Body of pancreas (tissue), 4 donors: ENCODE data around the gene MGP.

Source experiments
- POLR2A ChIP-seq, 3 donors: fragments of 450-650 bp; IDR thresholded peaks; one replicate each; pipeline ENCODE4 v1.6.1; 2016; ENCODE audit warnings: antibody characterized with exemption in 3 of 3, mild to moderate bottlenecking in 2 of 3
- TF ChIP-seq, protein P1 (sequence below), 7 experiments: fragments of 450-650 bp in 4 of 7; fragments of 200-600 bp in 3 of 7; sonication (generic) in 3 of 7; IDR thresholded peaks; one replicate each; pipeline ENCODE4 v1.5.1; 2016 to 2019; ENCODE audit warnings: antibody characterized with exemption in 7 of 7

DNA sequence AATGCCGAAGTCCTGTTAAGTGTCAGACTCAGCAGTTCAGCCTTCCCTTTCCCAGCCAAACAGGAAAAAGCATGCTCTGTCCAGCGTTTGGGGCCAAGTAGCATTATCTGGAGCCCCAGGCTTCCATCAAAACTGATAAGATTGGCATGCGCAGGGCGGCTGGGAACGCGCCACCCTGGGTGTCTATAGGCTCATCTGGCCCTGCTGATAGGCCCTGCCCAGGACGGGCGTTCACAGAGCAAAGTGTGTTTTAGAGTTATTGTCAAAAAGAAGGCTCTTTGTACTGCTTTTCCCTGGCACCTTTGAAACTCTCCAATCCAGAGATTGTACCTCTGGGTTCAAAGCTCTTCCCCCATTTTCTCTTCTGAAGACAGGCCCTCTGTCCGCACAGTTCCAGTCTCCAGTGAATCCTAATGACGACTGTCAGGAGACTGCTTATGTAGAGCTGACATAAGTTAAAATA lies 42.2 kb downstream of the MGP start, which contains the start of gene ART4:
- TF ChIP-seq, protein P1, sequence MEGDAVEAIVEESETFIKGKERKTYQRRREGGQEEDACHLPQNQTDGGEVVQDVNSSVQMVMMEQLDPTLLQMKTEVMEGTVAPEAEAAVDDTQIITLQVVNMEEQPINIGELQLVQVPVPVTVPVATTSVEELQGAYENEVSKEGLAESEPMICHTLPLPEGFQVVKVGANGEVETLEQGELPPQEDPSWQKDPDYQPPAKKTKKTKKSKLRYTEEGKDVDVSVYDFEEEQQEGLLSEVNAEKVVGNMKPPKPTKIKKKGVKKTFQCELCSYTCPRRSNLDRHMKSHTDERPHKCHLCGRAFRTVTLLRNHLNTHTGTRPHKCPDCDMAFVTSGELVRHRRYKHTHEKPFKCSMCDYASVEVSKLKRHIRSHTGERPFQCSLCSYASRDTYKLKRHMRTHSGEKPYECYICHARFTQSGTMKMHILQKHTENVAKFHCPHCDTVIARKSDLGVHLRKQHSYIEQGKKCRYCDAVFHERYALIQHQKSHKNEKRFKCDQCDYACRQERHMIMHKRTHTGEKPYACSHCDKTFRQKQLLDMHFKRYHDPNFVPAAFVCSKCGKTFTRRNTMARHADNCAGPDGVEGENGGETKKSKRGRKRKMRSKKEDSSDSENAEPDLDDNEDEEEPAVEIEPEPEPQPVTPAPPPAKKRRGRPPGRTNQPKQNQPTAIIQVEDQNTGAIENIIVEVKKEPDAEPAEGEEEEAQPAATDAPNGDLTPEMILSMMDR (IDR thresholded peaks at IDR 0.05): no peak
- no peak for TF ChIP-seq POLR2A (IDR thresholded peaks at IDR 0.05)
